ENCODE measurements around the gene RMDN2. TPM values are rescaled to one million over a fixed set of nuclear protein-coding genes. Genes with fewer than 3 reads are reported as not detected.

Gene RMDN2
- total and polyA plus RNA-seq, 10 of the 15 experiments (the other 5 are each of a cell fraction or from before 2014, with no cell fraction given) = 2.6 to 12.4 (median 9.2) TPM

DNA sequence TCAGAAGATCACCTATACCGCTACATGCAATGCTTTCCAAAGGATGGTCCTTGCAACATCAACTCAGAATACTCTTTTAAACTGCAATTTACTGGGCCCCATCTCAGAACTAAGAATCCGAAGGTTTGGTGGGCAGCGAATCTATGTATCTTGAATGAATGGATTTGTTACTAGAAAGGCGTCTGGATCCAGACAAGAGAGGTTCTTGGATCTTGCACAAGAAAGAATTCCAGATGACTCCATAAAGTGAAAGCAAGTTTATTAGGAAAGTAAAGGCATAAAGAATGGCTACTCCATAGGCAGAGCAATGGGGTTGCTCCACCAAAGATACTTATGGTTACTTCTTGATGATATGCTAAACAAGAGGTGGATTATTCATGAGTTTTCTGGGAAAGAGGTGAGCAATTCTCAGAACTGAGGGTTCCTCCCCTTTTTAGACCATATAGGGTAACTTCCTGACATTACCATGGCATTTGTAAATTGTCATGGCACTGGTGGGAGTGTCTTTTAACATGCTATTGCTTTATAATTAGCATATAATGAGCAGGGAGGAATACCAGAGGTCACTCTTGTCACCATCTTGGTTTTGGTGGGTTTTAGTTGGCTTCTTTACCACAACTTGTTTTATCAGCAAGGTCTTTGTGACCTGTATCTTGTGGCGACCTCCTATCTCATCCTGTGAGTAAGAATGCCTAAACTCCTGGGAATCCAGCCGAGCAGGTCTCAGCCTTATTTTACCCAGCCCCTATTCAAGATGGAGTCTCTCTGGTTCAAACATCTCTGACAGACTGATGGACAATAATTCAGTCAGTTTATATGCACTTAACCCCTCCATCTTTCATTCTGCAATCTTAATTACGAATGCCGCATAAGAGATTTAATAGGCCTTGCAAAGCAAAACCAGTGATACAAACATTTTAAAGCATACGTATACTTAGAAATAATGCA lies 7.5 kb upstream of the RMDN2 start:
- H3K9ac ChIP-seq (ENCODE audit: control insufficient read depth, insufficient read depth, low read length) = no peak overlapping the region
- H3K9me3 ChIP-seq (replicated peaks; ENCODE audit: control insufficient read depth, insufficient read depth, low read length) = no peaks in the 10 kb centered on the region
- ChIA-PET RAD21 (ENCODE audit: unreplicated experiment) (no interaction called here), CTCF (no interaction called here), POLR2A (no interaction called here), SMC1A (ENCODE audit: uncharacterized antibody, unreplicated experiment) (no interaction called here)
- ATAC-seq (no peak), FAIRE-seq (no peak), DNase-seq (ENCODE audit: low read depth, low spot score) (no peak)
- BruUV-seq (replicated peaks) = no TSS peak
- H4K20me1 ChIP-seq (ENCODE audit: control insufficient read depth, insufficient read depth) = no peaks in the 10 kb centered on the region
- no peaks in the 10 kb centered on the region for H3K79me2 ChIP-seq (ENCODE audit: control insufficient read depth, insufficient read depth, low read length)
- TF ChIP-seq RB1 (IDR thresholded peaks at IDR 0.05; ENCODE audit: borderline replicate concordance) (no peak), FOXK2 (IDR thresholded peaks at IDR 0.05) (no peak)
- in situ Hi-C loops (cut with MboI) = no loop called here
- no peaks in the 10 kb centered on the region for H3K27me3 ChIP-seq (replicated peaks in 1 of 2; ENCODE audit: control insufficient read depth in 2 of 2, insufficient read depth in 2 of 2, low read length in 1 of 2)
- intact Hi-C loops (cut with micrococcal nuclease; ENCODE audit: unreplicated experiment) = no loop called here
- H3K27ac ChIP-seq (ENCODE audit: control insufficient read depth, insufficient read depth) = no peak overlapping the region
- H3K36me3 ChIP-seq (ENCODE audit: control insufficient read depth in 2 of 2, insufficient read depth in 2 of 2, low read length in 1 of 2) = no peaks in the 10 kb centered on the region
- no peak overlapping the region for H3K4me3 ChIP-seq
- H3K4me2 ChIP-seq (ENCODE audit: control insufficient read depth, insufficient read depth) = no peak overlapping the region
- WGBS (ENCODE audit: insufficient coverage, insufficient replicate concordance, low lambda C conversion rate, missing lambda C conversion rate) = 68% methylated on average over 9 of the region's 9 CpGs
- H3K4me1 ChIP-seq (ENCODE audit: control insufficient read depth, insufficient read depth, low read length) = no peaks in the 10 kb centered on the region
- H2AFZ ChIP-seq (ENCODE audit: control insufficient read depth, low read depth, low read length) = no peak overlapping the region

DNA sequence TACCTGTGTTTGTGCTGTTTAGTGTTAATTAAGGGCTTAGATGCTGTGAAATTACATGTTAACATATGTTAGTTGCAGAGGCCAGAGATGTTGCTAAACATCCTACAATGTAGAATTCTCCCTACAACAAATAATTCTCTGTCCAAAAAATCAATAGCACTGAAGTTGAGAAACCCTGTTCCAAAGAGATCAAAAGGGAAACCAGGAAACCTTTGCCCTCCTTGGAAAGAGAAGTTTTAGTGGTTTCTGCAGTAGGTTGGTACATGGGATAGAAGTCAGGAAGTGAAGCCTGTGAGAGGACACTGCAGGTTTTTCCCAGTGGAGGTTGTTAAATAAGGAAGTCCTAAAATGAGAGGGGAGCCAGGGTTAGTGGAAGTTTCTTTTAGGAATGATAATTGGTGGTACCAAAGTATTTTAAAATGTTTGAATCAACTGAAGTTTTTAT lies 6.3 kb upstream of the RMDN2 start:
- BruUV-seq (replicated peaks) = no TSS peak
- no peaks in the 10 kb centered on the region for H3K79me2 ChIP-seq (ENCODE audit: control insufficient read depth, insufficient read depth, low read length)
- no peak for DNase-seq (ENCODE audit: low read depth, low spot score)
- intact Hi-C loops (cut with micrococcal nuclease; ENCODE audit: unreplicated experiment) = no loop called here
- no peak overlapping the region for H3K27ac ChIP-seq (ENCODE audit: control insufficient read depth, insufficient read depth)
- ChIA-PET CTCF (no interaction called here), RAD21 (ENCODE audit: unreplicated experiment) (no interaction called here), POLR2A (no interaction called here), SMC1A (ENCODE audit: uncharacterized antibody, unreplicated experiment) (no interaction called here)
- H3K27me3 ChIP-seq (replicated peaks in 1 of 2; ENCODE audit: control insufficient read depth in 2 of 2, insufficient read depth in 2 of 2, low read length in 1 of 2) = no peaks in the 10 kb centered on the region
- no peak for ATAC-seq
- in situ Hi-C loops (cut with MboI) = no loop called here
- no peaks in the 10 kb centered on the region for H3K9me3 ChIP-seq (replicated peaks; ENCODE audit: control insufficient read depth, insufficient read depth, low read length)
- no peak for FAIRE-seq
- no peak overlapping the region for H3K4me2 ChIP-seq (ENCODE audit: control insufficient read depth, insufficient read depth)
- no peaks in the 10 kb centered on the region for H3K36me3 ChIP-seq (ENCODE audit: control insufficient read depth in 2 of 2, insufficient read depth in 2 of 2, low read length in 1 of 2)
- H3K4me3 ChIP-seq = no peak overlapping the region
- no peak overlapping the region for H3K9ac ChIP-seq (ENCODE audit: control insufficient read depth, insufficient read depth, low read length)
- H2AFZ ChIP-seq (ENCODE audit: control insufficient read depth, low read depth, low read length) = no peak overlapping the region
- no peaks in the 10 kb centered on the region for H4K20me1 ChIP-seq (ENCODE audit: control insufficient read depth, insufficient read depth)
- no peaks in the 10 kb centered on the region for H3K4me1 ChIP-seq (ENCODE audit: control insufficient read depth, insufficient read depth, low read length)
- TF ChIP-seq GABPA (IDR thresholded peaks at IDR 0.05; ENCODE audit: low read depth) (no peak), E2F4 (IDR thresholded peaks at IDR 0.05; ENCODE audit: low read depth, low read length) (no peak), SP1 (IDR thresholded peaks at IDR 0.05; ENCODE audit: low read depth, low read length) (no peak), SREBF2 (IDR thresholded peaks at IDR 0.05; ENCODE audit: low read length) (no peak), TBL1XR1 (IDR thresholded peaks at IDR 0.05; ENCODE audit: low read depth, low read length) (no peak), LARP7 (IDR thresholded peaks at IDR 0.05) (no peak), MTA2 (IDR thresholded peaks at IDR 0.05; ENCODE audit: low read depth) (no peak), RAD51 (IDR thresholded peaks at IDR 0.05) (no peak), GATAD2B (conservative IDR thresholded peaks at IDR 0.05; ENCODE audit: low read depth) (no peak), ZBED1 (IDR thresholded peaks at IDR 0.05; ENCODE audit: borderline replicate concordance) (no peak), ATF7 (IDR thresholded peaks at IDR 0.05; ENCODE audit: low read depth) (no peak), MEF2A (IDR thresholded peaks at IDR 0.05; ENCODE audit: insufficient read depth, low read depth, low read length) (no peak)
- TF ChIP-seq, protein P1, sequence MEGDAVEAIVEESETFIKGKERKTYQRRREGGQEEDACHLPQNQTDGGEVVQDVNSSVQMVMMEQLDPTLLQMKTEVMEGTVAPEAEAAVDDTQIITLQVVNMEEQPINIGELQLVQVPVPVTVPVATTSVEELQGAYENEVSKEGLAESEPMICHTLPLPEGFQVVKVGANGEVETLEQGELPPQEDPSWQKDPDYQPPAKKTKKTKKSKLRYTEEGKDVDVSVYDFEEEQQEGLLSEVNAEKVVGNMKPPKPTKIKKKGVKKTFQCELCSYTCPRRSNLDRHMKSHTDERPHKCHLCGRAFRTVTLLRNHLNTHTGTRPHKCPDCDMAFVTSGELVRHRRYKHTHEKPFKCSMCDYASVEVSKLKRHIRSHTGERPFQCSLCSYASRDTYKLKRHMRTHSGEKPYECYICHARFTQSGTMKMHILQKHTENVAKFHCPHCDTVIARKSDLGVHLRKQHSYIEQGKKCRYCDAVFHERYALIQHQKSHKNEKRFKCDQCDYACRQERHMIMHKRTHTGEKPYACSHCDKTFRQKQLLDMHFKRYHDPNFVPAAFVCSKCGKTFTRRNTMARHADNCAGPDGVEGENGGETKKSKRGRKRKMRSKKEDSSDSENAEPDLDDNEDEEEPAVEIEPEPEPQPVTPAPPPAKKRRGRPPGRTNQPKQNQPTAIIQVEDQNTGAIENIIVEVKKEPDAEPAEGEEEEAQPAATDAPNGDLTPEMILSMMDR (IDR thresholded peaks at IDR 0.05 in 2 of 3, conservative IDR thresholded peaks at IDR 0.05 in 1 of 3; ENCODE audit: control insufficient read depth in 2 of 3, extremely low read depth in 1 of 3, insufficient read depth in 1 of 3, low read depth in 3 of 3, low read length in 3 of 3) = no peak
